Inflammatory macrophage (primary cell): Measurements from ENCODE around the gene GALNT9.
"Not testable (repeated sequence)": the region's sequence is repeated elsewhere in the genome, so short reads cannot be mapped to it uniquely, and the experiment has no call there.

Experiments
- DNase-seq, 2 donors: peaks; one replicate each; pipeline ENCODE4 v3.0.0-alpha.2; 2020 to 2022
- total RNA-seq, 18 experiments: gene quantifications; one replicate each; lab custom pipeline; 2026; ENCODE audit warnings: mixed read lengths in 6 of 18, inconsistent platforms in 2 of 18; lab: John Stamatoyannopoulos, UW

The GALNT9 gene
- 0 to 0.40 (median 0.04) reads per million in 18 experiments for total RNA-seq

- no peak for DNase-seq
Observed at GRCh38 chr12:132329036-132329719, at the start of gene GALNT9. Gene GALNT9, minus strand, starts transcription at chr12:132329589. Its CDS starts 386 bp downstream, at chr12:132329203.

GRCh38 chr12:132379057-132379456, 49.7 kb upstream of the GALNT9 start:
- DNase-seq = not testable (repeated sequence)

- DNase-seq = no peak
Observed at GRCh38 chr12:132377147-132377546, 47.8 kb upstream of the GALNT9 start.

GRCh38 chr12:132376464-132376830, 47.1 kb upstream of the GALNT9 start:
- no peak for DNase-seq

GRCh38 chr12:132375747-132376463, 46.5 kb upstream of the GALNT9 start:
- DNase-seq = no peak

GRCh38 chr12:132374612-132375445, 45.4 kb upstream of the GALNT9 start:
- no peak for DNase-seq

- DNase-seq = peak in 1 of 2 donors; percentile 10
Observed at GRCh38 chr12:132373901-132374611, 44.7 kb upstream of the GALNT9 start.

- DNase-seq = no peak
Observed at GRCh38 chr12:132367852-132368251, 38.5 kb upstream of the GALNT9 start.

GRCh38 chr12:132367071-132367851, 37.9 kb upstream of the GALNT9 start:
- DNase-seq = no peak

- DNase-seq = no peak
Observed at GRCh38 chr12:132366341-132366861, 37.0 kb upstream of the GALNT9 start.

GRCh38 chr12:132365226-132365625, 35.8 kb upstream of the GALNT9 start:
- no peak for DNase-seq

GRCh38 chr12:132364348-132364902, 35.0 kb upstream of the GALNT9 start:
- DNase-seq = no peak

GRCh38 chr12:132363661-132364347, 34.4 kb upstream of the GALNT9 start:
- no peak for DNase-seq

GRCh38 chr12:132362996-132363660, 33.7 kb upstream of the GALNT9 start:
- DNase-seq = no peak

GRCh38 chr12:132360906-132361777, 31.8 kb upstream of the GALNT9 start:
- no peak for DNase-seq

GRCh38 chr12:132360410-132360809, 31.0 kb upstream of the GALNT9 start:
- DNase-seq = no peak

GRCh38 chr12:132359971-132360370, 30.6 kb upstream of the GALNT9 start:
- no peak for DNase-seq

GRCh38 chr12:132359551-132359950, 30.2 kb upstream of the GALNT9 start:
- no peak for DNase-seq
